Measurements from ENCODE around the gene PIK3AP1.
A peak's percentile ranks its signal among the peaks of the same experiment; 100 is the strongest.
"Not testable (repeated sequence)": the region's sequence is repeated elsewhere in the genome, so short reads cannot be mapped to it uniquely, and the experiment has no call there.

PIK3AP1 gene

GRCh38 chr10:96720422-96721206, at the start of gene PIK3AP1:
Gene PIK3AP1 (minus strand): TSS chr10:96720514. CDS start chr10:96720394, 120 bp downstream.
- DNase-seq = peak; percentile 26

- no peak for DNase-seq
These were observed 47.8 kb upstream of the PIK3AP1 start for GRCh38 chr10:96768136-96768535.

GRCh38 chr10:96767611-96768010, 47.3 kb upstream of the PIK3AP1 start:
- no peak for DNase-seq

- DNase-seq = peak; percentile 77
These were observed 45.3 kb upstream of the PIK3AP1 start for GRCh38 chr10:96765406-96766240.

GRCh38 chr10:96764425-96765060, 44.2 kb upstream of the PIK3AP1 start:
- no peak for DNase-seq

GRCh38 chr10:96758423-96758822, 38.1 kb upstream of the PIK3AP1 start:
- DNase-seq = no peak

- no peak for DNase-seq
These were observed 36.0 kb upstream of the PIK3AP1 start for GRCh38 chr10:96756111-96756903.

GRCh38 chr10:96753956-96754355, 33.6 kb upstream of the PIK3AP1 start:
- no peak for DNase-seq

GRCh38 chr10:96752375-96752774, 32.1 kb upstream of the PIK3AP1 start:
- DNase-seq = no peak

- DNase-seq = not testable (repeated sequence)
These were observed 30.0 kb upstream of the PIK3AP1 start for GRCh38 chr10:96750316-96750715.

GRCh38 chr10:96747734-96748550, 27.6 kb upstream of the PIK3AP1 start:
- no peak for DNase-seq

- no peak for DNase-seq
These were observed 26.2 kb upstream of the PIK3AP1 start for GRCh38 chr10:96746503-96746902.

- DNase-seq = no peak
These were observed 25.6 kb upstream of the PIK3AP1 start for GRCh38 chr10:96745950-96746349.

GRCh38 chr10:96743988-96744585, 23.8 kb upstream of the PIK3AP1 start:
- no peak for DNase-seq

- not testable (repeated sequence) for DNase-seq
These were observed 21.2 kb upstream of the PIK3AP1 start for GRCh38 chr10:96741557-96741956.

GRCh38 chr10:96740579-96741281, 20.4 kb upstream of the PIK3AP1 start:
- DNase-seq = no peak

- no peak for DNase-seq
These were observed 19.8 kb upstream of the PIK3AP1 start for GRCh38 chr10:96740141-96740540.

GRCh38 chr10:96737307-96737902, 17.1 kb upstream of the PIK3AP1 start:
- not testable (repeated sequence) for DNase-seq

- no peak for DNase-seq
These were observed 4.3 kb upstream of the PIK3AP1 start for GRCh38 chr10:96724621-96725020.

GRCh38 chr10:96721207-96721572, 876 bp upstream of the PIK3AP1 start:
- DNase-seq = no peak

Data from stimulated activated CD4-positive, alpha-beta T cell treated with anti-CD3 and anti-CD28 coated beads, Interleukin-4, amount 100 ng/mL, for 24 hours (primary cell).